OCI-LY7 (cell line): ENCODE results near the gene TDRD9. TPM values are rescaled to one million over a fixed set of nuclear protein-coding genes. Genes with fewer than 3 reads are reported as not detected.

Experiments used
- BruUV-seq: library from RNA; stranded (reverse); fragments of 400-500 nt; replicated peaks from 2 replicates; lab custom pipeline; 2021; lab: Mats Ljungman, UMichigan
- CTCF ChIA-PET: fragments of 300-600 bp; sonication (Branson Sonifier 250); formaldehyde crosslinking; loops from one replicate; lab custom pipeline; 2022; ENCODE audit warnings: antibody characterized with exemption; ENCODE audit not compliant: unreplicated experiment; lab: Charles Lee
- POLR2A ChIA-PET: fragments of 300-600 bp; sonication (Branson Sonifier 250); formaldehyde crosslinking; loops from one replicate; lab custom pipeline; 2022; ENCODE audit warnings: antibody characterized with exemption; lab: Charles Lee
- DNase-seq: peaks from one replicate; pipeline ENCODE4 v3.0.0-alpha.2; 2015; ENCODE audit warnings: low spot score
- H2AFZ ChIP-seq: fragments of 200-600 bp; sonication (generic), shearing (Covaris generic); 2 replicates; pipeline ENCODE4 v1.6.1; 2014; ENCODE audit warnings: mild to moderate bottlenecking, antibody characterized with exemption, low read length, moderate library complexity
- H3K27ac ChIP-seq: fragments of 200-600 bp; sonication (generic); 2 replicates; pipeline ENCODE4 v1.5.1; 2014; ENCODE audit warnings: mixed run types, low read depth, mild to moderate bottlenecking, moderate library complexity, low read length, inconsistent platforms; ENCODE audit not compliant: poor library complexity, severe bottlenecking
- H3K36me3 ChIP-seq: fragments of 200-600 bp; sonication (generic); 2 replicates; pipeline ENCODE4 v1.6.1; 2014; ENCODE audit warnings: mild to moderate bottlenecking, antibody characterized with exemption, low read length, moderate library complexity, mixed read lengths; ENCODE audit not compliant: insufficient read depth
- H3K4me1 ChIP-seq: fragments of 200-600 bp; sonication (generic); 2 replicates; pipeline ENCODE4 v1.5.1; 2014; ENCODE audit warnings: mild to moderate bottlenecking, low read length; ENCODE audit not compliant: insufficient read depth, poor library complexity, severe bottlenecking
- H3K4me2 ChIP-seq: fragments of 200-600 bp; sonication (generic); 2 replicates; pipeline ENCODE4 v1.6.1; 2014; ENCODE audit warnings: mild to moderate bottlenecking, low read length
- H3K4me3 ChIP-seq: fragments of 200-600 bp; sonication (generic); 2 replicates; pipeline ENCODE4 v1.5.1; 2014; ENCODE audit warnings: mild to moderate bottlenecking, low read depth, low read length; ENCODE audit not compliant: poor library complexity, severe bottlenecking
- H3K79me2 ChIP-seq: fragments of 200-600 bp; sonication (generic); 2 replicates; pipeline ENCODE4 v1.6.1; 2016; ENCODE audit warnings: low read depth, mild to moderate bottlenecking, low read length, moderate library complexity, mixed read lengths; ENCODE audit not compliant: insufficient read depth
- H3K9me2 ChIP-seq: fragments of 200-600 bp; sonication (generic); 2 replicates; pipeline ENCODE4 v1.6.1; 2016; ENCODE audit warnings: mild to moderate bottlenecking, low read length, mixed read lengths; ENCODE audit not compliant: insufficient read depth
- H3K9me3 ChIP-seq: fragments of 200-600 bp; sonication (generic); 2 replicates; pipeline ENCODE4 v1.6.1; 2014; ENCODE audit warnings: mild to moderate bottlenecking, mixed run types, low read length, mixed read lengths
- H4K20me1 ChIP-seq: fragments of 200-600 bp; sonication (generic); 2 replicates; pipeline ENCODE4 v1.6.1; 2014; ENCODE audit warnings: mild to moderate bottlenecking, antibody characterized with exemption, low read length, moderate library complexity, mixed read lengths; ENCODE audit not compliant: insufficient read depth
- EZH2phosphoT487 ChIP-seq: fragments of 200-600 bp; sonication (generic); IDR thresholded peaks from 2 replicates; pipeline ENCODE4 v1.6.1; 2018; ENCODE audit warnings: low read depth, borderline replicate concordance, mild to moderate bottlenecking, mixed run types, antibody characterized with exemption, low read length, moderate library complexity, mixed read lengths
- intact Hi-C: fragments of 100-400 bp; cut with micrococcal nuclease; formaldehyde crosslinking; loops from one replicate; pipeline ENCODE4 v1.10.0; 2022; ENCODE audit not compliant: unreplicated experiment
- total RNA-seq, 2 experiments: library from RNA; depleted of rRNA in 1 of 2; stranded (reverse); fragments of >200 nt in 1 of 2; shearing (Covaris generic) in 1 of 2; gene quantifications; 2 replicates each; pipeline ENCODE4 v1.2.3, GENCODE V29; 2014 to 2022
- TF ChIP-seq, protein P1 (sequence below): fragments of 200-600 bp; sonication (generic); conservative IDR thresholded peaks from 2 replicates; pipeline ENCODE4 v1.5.1; 2014; ENCODE audit warnings: mild to moderate bottlenecking, antibody characterized with exemption, low read length, moderate library complexity, mixed read lengths

TDRD9 gene
- total RNA-seq, 2 experiments from 2014 or later = not detected

GRCh38 chr14:104064003-104064402 lies 135.7 kb downstream of the TDRD9 start:
- POLR2A ChIA-PET = interaction anchor here (0.6 to 0.7 kb wide), 2 partner anchors 37 to 68 kb away, joined by 3 read pairs; no protein-coding TSS in a partner anchor

GRCh38 chr14:104066279-104066678 lies 138.0 kb downstream of the TDRD9 start:
- no peaks in the 10 kb centered on the region for H3K79me2 ChIP-seq
- no peaks in the 10 kb centered on the region for H4K20me1 ChIP-seq
- BruUV-seq = no TSS peak
- H3K9me3 ChIP-seq = 0 out of 2 replicates have a peak, but pooled peaks cover 7% of the 10 kb centered on the region
- H2AFZ ChIP-seq = no peak overlapping the region
- no peaks in the 10 kb centered on the region for H3K9me2 ChIP-seq
- H3K4me3 ChIP-seq = no peak overlapping the region
- no peak for TF ChIP-seq EZH2phosphoT487
- TF ChIP-seq, protein P1, sequence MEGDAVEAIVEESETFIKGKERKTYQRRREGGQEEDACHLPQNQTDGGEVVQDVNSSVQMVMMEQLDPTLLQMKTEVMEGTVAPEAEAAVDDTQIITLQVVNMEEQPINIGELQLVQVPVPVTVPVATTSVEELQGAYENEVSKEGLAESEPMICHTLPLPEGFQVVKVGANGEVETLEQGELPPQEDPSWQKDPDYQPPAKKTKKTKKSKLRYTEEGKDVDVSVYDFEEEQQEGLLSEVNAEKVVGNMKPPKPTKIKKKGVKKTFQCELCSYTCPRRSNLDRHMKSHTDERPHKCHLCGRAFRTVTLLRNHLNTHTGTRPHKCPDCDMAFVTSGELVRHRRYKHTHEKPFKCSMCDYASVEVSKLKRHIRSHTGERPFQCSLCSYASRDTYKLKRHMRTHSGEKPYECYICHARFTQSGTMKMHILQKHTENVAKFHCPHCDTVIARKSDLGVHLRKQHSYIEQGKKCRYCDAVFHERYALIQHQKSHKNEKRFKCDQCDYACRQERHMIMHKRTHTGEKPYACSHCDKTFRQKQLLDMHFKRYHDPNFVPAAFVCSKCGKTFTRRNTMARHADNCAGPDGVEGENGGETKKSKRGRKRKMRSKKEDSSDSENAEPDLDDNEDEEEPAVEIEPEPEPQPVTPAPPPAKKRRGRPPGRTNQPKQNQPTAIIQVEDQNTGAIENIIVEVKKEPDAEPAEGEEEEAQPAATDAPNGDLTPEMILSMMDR = no peak
- no peaks in the 10 kb centered on the region for H3K36me3 ChIP-seq
- no peak overlapping the region for H3K27ac ChIP-seq
- intact Hi-C loops = no loop called here
- ChIA-PET CTCF (no interaction called here), POLR2A (no interaction called here)
- DNase-seq = no peak
- no peak overlapping the region for H3K4me2 ChIP-seq
- H3K4me1 ChIP-seq = no peaks in the 10 kb centered on the region

More at GRCh38 chr14:104064003-104064402, 135.7 kb downstream of the TDRD9 start:
- CTCF ChIA-PET = no interaction called here
- DNase-seq = no peak
- intact Hi-C loops = no loop called here
- H3K27ac ChIP-seq = no peak overlapping the region
- H4K20me1 ChIP-seq = no peaks in the 10 kb centered on the region
- H3K79me2 ChIP-seq = no peaks in the 10 kb centered on the region
- BruUV-seq = no TSS peak
- H3K4me3 ChIP-seq = no peak overlapping the region
- H3K9me3 ChIP-seq = 0 out of 2 replicates have a peak, but pooled peaks cover 7% of the 10 kb centered on the region
- no peak overlapping the region for H3K4me2 ChIP-seq
- H3K4me1 ChIP-seq = no peaks in the 10 kb centered on the region
- no peaks in the 10 kb centered on the region for H3K9me2 ChIP-seq
- H3K36me3 ChIP-seq = no peaks in the 10 kb centered on the region
- TF ChIP-seq, protein P1 = no peak
- TF ChIP-seq EZH2phosphoT487 = no peak
- H2AFZ ChIP-seq = no peak overlapping the region

DNA sequence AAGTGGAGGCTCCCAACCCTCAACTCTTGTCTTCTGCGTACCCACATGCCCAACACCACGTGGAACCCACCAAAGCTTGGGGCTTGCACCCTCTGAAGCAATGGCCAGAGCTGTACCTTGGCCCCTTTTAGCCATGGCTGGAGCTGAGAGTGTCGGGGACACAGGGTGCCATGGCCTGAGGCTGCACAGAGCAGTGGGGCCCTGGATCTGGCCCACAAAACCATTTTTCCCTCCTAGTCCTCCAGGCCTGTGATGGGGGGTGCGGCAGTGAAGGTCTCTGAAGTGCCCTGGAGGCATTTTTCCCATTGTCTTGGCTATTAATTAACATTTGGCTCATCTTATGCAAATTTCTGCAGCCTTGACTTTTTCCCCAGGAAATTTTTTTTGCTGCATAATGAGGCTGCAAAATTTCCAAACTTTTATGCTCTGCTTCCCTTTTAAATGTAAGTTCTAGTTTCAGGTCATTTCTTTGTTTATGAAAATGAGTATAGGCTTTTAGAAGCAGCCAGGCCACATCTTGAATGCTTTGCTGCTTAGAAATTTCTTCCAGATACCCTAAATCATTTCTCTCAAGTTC lies 138.6 kb downstream of the TDRD9 start:
- Histone ChIP-seq H3K4me3 (no peak overlapping the region), H3K79me2 (no peaks in the 10 kb centered on the region), H3K36me3 (no peaks in the 10 kb centered on the region), H4K20me1 (no peaks in the 10 kb centered on the region), H3K27ac (no peak overlapping the region), H2AFZ (no peak overlapping the region), H3K9me3 (0 out of 2 replicates have a peak, but pooled peaks cover 7% of the 10 kb centered on the region), H3K9me2 (no peaks in the 10 kb centered on the region), H3K4me1 (no peaks in the 10 kb centered on the region), H3K4me2 (no peak overlapping the region)
- DNase-seq = no peak
- no peak for TF ChIP-seq EZH2phosphoT487
- TF ChIP-seq, protein P1 = no peak
- POLR2A ChIA-PET = no interaction called here
- CTCF ChIA-PET = no interaction called here
- intact Hi-C loops = no loop called here
- BruUV-seq = no TSS peak
